HG03066 (cell line): ENCODE measurements around the gene NUPR1.
"Not testable (repeated sequence)": the region's sequence is repeated elsewhere in the genome, so short reads cannot be mapped to it uniquely, and the experiment has no call there.

Experiments
- ATAC-seq: cut with Tn5 transposase; IDR thresholded peaks from one replicate; pipeline ENCODE4 v1.9.1; 2021; ENCODE audit warnings: low read depth; ENCODE audit not compliant: unreplicated experiment

NUPR1 gene

GRCh38 chr16:28500476-28501180 is 38.1 kb downstream of the NUPR1 start:
- ATAC-seq = not testable (repeated sequence)

GRCh38 chr16:28499854-28500253 is 38.9 kb downstream of the NUPR1 start:
- no peak for ATAC-seq

GRCh38 chr16:28498666-28499381 is 40.0 kb downstream of the NUPR1 start:
- ATAC-seq = no peak

DNA sequence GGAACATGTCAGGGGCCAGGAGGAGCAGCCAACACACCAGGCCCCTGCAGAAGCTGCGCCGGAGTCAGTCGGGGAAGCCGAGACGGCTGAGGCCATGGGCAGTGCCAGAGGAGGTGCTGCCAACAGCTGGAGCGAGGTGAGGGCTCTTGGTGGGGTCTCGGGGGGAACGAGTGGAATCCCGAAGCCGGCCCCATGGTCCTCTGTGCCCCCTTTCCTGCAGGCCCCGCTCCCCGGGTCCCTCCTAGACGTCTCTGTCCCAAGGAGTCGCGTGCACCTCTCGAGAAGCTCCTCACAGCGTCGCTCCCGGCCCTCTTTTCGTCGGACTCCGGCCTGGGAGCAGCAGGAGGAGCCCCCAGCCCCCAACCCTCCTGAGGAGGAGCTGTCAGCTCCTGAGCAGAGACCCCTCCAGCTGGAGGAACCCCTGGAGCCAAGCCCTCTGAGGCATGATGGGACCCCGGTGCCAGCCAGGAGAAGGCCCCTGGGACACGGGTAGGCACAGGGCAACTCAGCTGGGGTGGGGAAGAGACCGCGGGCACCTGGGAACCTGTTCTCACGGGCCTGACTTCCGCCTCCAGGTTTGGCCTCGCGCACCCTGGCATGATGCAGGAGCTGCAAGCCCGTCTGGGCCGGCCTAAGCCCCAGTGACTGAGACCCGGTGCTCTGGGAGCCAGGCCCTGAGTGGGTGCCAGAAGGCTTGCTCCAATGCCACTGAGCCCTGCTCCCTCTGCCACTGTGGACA is 40.7 kb downstream of the NUPR1 start:
- no peak for ATAC-seq

- ATAC-seq = no peak
Observed at GRCh38 chr16:28497386-28497785, 41.4 kb downstream of the NUPR1 start.

- no peak for ATAC-seq
Observed at GRCh38 chr16:28496844-28497243, 41.9 kb downstream of the NUPR1 start.

GRCh38 chr16:28495795-28496749 is 42.7 kb downstream of the NUPR1 start:
- ATAC-seq = no peak

- ATAC-seq = no peak
Observed at GRCh38 chr16:28495098-28495793, 43.5 kb downstream of the NUPR1 start.

DNA sequence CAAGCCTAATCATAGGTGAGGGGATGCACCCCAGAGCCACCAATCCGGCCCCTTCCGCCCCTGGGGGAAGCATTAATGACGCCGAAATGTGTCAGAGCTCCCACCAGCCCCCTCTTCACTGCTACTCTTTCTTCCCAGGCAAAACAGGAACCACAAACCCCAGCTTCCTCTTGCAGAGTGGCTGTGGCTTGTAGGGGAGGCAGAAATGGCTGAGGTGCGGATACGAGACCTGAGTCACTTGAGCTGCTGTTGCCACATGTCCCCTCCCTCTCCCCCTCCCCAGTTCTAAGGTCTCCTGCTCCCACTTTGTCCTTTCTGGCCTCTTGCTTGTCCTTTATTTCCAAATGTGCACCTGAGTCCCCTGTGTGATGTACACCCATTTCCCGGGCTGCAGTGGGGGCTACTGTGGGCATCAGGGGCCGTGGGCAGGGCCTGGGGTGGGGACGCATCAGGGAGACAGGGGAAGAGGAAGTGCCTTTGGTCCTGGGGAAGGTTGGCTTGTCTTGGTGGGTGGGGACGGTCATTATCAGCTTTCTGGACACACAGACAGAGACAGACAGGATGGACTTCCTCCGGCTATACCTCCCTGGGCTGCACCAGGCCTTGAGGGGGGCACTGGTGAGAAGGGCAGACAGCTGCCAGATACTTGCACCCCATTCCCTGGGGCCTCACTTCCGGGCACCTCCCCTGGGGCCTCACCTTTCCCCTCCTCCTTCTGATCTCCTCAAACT is 44.5 kb downstream of the NUPR1 start, which contains the start of gene APOBR:
Gene APOBR (plus strand): TSS at position 523 of the 731 bp plus-strand sequence. CDS start 39 bp downstream, at position 562.
- peak; percentile 45 for ATAC-seq

DNA sequence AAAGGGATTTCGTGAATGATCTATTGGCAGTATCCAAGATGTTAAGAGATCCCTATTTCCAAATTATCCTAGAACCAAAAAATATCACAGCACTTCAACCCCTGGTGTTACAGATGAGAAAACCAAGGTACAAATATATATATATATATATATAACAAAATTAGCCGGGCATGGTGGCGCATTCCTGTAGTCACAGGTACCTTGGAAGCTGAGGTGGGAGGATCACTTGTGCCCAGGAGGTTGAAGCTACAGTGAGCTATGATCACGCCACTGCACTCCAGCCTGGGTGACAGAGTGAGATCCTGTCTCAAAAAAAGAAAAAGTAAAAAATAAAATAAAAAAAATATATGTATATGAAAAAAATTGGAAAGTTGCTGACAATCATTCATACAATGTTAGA is 46.3 kb downstream of the NUPR1 start:
- ATAC-seq = no peak

DNA sequence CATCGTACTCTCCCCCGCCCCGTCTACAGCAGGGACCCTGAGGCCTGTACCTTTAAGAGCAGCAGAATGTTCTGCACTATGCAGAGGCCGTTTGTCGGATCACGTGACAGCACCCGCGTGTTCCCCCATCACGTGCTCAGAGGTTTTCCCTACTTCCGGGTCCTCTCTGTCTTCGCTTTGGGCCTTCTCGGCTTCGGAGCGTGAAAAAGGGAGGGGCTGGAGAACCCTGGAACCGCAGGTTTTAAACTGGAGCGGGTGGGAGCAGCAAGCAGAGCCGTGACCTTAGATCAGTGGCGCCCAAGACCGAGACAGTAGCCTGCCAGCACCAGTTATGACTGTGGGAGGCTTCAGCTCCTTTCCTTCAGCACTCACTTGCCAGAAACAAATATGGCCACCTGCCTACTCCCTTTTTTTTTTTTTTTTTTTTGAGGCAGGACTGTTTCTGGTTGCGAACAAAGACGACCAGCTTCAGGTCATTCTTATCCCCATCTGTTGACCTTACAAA is 46.8 kb downstream of the NUPR1 start, which contains the start of gene CLN3:
Gene CLN3 (minus strand): TSS at position 105 of the 505 bp plus-strand sequence. CDS start 315 bp downstream, outside the sequence.
- ATAC-seq = peak; percentile 70

- ATAC-seq = no peak
Observed at GRCh38 chr16:28491230-28491969, 47.4 kb downstream of the NUPR1 start.

DNA sequence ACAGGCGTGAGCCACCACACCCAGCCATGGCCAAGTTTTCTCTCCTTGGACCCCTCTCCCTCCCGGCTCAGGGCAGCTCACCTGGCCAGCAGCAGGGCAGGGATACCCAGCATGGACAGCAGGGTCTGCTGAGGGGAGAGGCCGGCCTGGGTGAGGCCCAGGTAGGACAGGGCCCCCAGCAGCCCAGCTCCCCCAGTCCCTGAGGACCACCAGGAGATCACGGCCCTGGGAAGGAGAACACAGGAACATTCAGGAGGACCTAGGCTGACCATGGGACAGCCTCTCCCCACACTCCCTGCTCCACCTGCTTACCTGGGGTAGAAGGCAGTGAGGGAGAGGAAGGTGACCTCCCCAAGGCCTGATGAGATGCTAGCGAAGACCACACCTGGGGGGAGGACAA is 52.5 kb downstream of the NUPR1 start:
- no peak for ATAC-seq

GRCh38 chr16:28483361-28483760 is 55.4 kb downstream of the NUPR1 start:
- not testable (repeated sequence) for ATAC-seq
